ENCODE measurements around the gene ATRNL1. TPM values are rescaled to one million over a fixed set of nuclear protein-coding genes. Genes with fewer than 3 reads are reported as not detected.

ATRNL1 gene
- polyA plus RNA-seq, 1 donor from 2014 or later, result 47.8 TPM

GRCh38 chr10:115974351-115974750 lies 881.2 kb downstream of the ATRNL1 start:
- no peaks in the 10 kb centered on the region for H3K9me3 ChIP-seq (ENCODE audit: low read length)
- no peaks in the 10 kb centered on the region for H4K20me1 ChIP-seq (ENCODE audit: insufficient read depth)
- no peaks in the 10 kb centered on the region for H3K27me3 ChIP-seq (ENCODE audit: insufficient read depth, low read depth, low read length)
- H3K27ac ChIP-seq (ENCODE audit: low read length), result no peak overlapping the region
- H3K9me2 ChIP-seq (ENCODE audit: insufficient read depth, low read length), result no peaks in the 10 kb centered on the region
- TF ChIP-seq POLR2AphosphoS5 (IDR thresholded peaks at IDR 0.05), result no peak
- TF ChIP-seq SMC3 (conservative IDR thresholded peaks at IDR 0.05; ENCODE audit: poor library complexity), result no peak
- TF ChIP-seq RAD21 (conservative IDR thresholded peaks at IDR 0.05), result no peak
- no peak for TF ChIP-seq EZH2 (IDR thresholded peaks at IDR 0.05; ENCODE audit: borderline replicate concordance, insufficient read depth, low read length, poor library complexity, severe bottlenecking)
- TF ChIP-seq MXI1 (conservative IDR thresholded peaks at IDR 0.05; ENCODE audit: poor library complexity, severe bottlenecking), result no peak
- no peak for TF ChIP-seq TAF1 (IDR thresholded peaks at IDR 0.05; ENCODE audit: low read depth)
- no peak for TF ChIP-seq EP300 (conservative IDR thresholded peaks at IDR 0.05; ENCODE audit: poor library complexity, severe bottlenecking)
- no peak for TF ChIP-seq CTCF (IDR thresholded peaks at IDR 0.05; ENCODE audit: poor library complexity, severe bottlenecking)
- TF ChIP-seq REST (IDR thresholded peaks at IDR 0.05; ENCODE audit: borderline replicate concordance), result no peak
- no peaks in the 10 kb centered on the region for H3K36me3 ChIP-seq (ENCODE audit: insufficient read depth, low read length)
- no peak overlapping the region for H3K4me2 ChIP-seq (ENCODE audit: low read length)
- H3K4me3 ChIP-seq (ENCODE audit: low read length), result no peak overlapping the region
- H3K79me2 ChIP-seq (replicated peaks; ENCODE audit: insufficient read depth, low read length), result no peaks in the 10 kb centered on the region
- H3F3A ChIP-seq (ENCODE audit: insufficient read depth, low read length, poor library complexity, severe bottlenecking), result no peaks in the 10 kb centered on the region
- no peak overlapping the region for H2AFZ ChIP-seq (ENCODE audit: low read depth, low read length)
- H3K9ac ChIP-seq (ENCODE audit: low read length), result no peak overlapping the region

- no peaks in the 10 kb centered on the region for H3F3A ChIP-seq (ENCODE audit: insufficient read depth, low read length, poor library complexity, severe bottlenecking)
- no peaks in the 10 kb centered on the region for H3K79me2 ChIP-seq (replicated peaks; ENCODE audit: insufficient read depth, low read length)
- no peak overlapping the region for H2AFZ ChIP-seq (ENCODE audit: low read depth, low read length)
- no peaks in the 10 kb centered on the region for H3K27me3 ChIP-seq (ENCODE audit: insufficient read depth, low read depth, low read length)
- no peaks in the 10 kb centered on the region for H3K9me2 ChIP-seq (ENCODE audit: insufficient read depth, low read length)
- no peaks in the 10 kb centered on the region for H4K20me1 ChIP-seq (ENCODE audit: insufficient read depth)
- TF ChIP-seq POLR2AphosphoS5 (IDR thresholded peaks at IDR 0.05) (no peak), MXI1 (conservative IDR thresholded peaks at IDR 0.05; ENCODE audit: poor library complexity, severe bottlenecking) (no peak), CTCF (IDR thresholded peaks at IDR 0.05; ENCODE audit: poor library complexity, severe bottlenecking) (no peak), SMC3 (conservative IDR thresholded peaks at IDR 0.05; ENCODE audit: poor library complexity) (no peak), EZH2 (IDR thresholded peaks at IDR 0.05; ENCODE audit: borderline replicate concordance, insufficient read depth, low read length, poor library complexity, severe bottlenecking) (no peak), REST (IDR thresholded peaks at IDR 0.05; ENCODE audit: borderline replicate concordance) (no peak), EP300 (conservative IDR thresholded peaks at IDR 0.05; ENCODE audit: poor library complexity, severe bottlenecking) (no peak), TAF1 (IDR thresholded peaks at IDR 0.05; ENCODE audit: low read depth) (no peak), RAD21 (conservative IDR thresholded peaks at IDR 0.05) (no peak)
- H3K9me3 ChIP-seq (ENCODE audit: low read length), result no peaks in the 10 kb centered on the region
- H3K27ac ChIP-seq (ENCODE audit: low read length), result no peak overlapping the region
- no peak overlapping the region for H3K4me2 ChIP-seq (ENCODE audit: low read length)
- H3K9ac ChIP-seq (ENCODE audit: low read length), result no peak overlapping the region
- no peaks in the 10 kb centered on the region for H3K36me3 ChIP-seq (ENCODE audit: insufficient read depth, low read length)
- no peak overlapping the region for H3K4me3 ChIP-seq (ENCODE audit: low read length)
Observed at GRCh38 chr10:115974816-115975430, 881.8 kb downstream of the ATRNL1 start.
